Placental pericyte (primary cell): ENCODE data around the gene ARPP19. TPM values are rescaled to one million over a fixed set of nuclear protein-coding genes. Genes with fewer than 3 reads are reported as not detected.

Experiments used
- total RNA-seq: library from RNA; depleted of rRNA; stranded (reverse); fragments of >200 nt; gene quantifications from 2 replicates; pipeline ENCODE4 v1.2.3, GENCODE V29; 2012

Gene ARPP19, protein sequence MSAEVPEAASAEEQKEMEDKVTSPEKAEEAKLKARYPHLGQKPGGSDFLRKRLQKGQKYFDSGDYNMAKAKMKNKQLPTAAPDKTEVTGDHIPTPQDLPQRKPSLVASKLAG
- total RNA-seq: 71.8 and 197 TPM in 2 replicates

GRCh38 chr15:52568601-52569585 is at the start of gene ARPP19:
TSS of gene ARPP19 (minus strand) at chr15:52569030. CDS start at chr15:52568892, 138 bp downstream.

DNA sequence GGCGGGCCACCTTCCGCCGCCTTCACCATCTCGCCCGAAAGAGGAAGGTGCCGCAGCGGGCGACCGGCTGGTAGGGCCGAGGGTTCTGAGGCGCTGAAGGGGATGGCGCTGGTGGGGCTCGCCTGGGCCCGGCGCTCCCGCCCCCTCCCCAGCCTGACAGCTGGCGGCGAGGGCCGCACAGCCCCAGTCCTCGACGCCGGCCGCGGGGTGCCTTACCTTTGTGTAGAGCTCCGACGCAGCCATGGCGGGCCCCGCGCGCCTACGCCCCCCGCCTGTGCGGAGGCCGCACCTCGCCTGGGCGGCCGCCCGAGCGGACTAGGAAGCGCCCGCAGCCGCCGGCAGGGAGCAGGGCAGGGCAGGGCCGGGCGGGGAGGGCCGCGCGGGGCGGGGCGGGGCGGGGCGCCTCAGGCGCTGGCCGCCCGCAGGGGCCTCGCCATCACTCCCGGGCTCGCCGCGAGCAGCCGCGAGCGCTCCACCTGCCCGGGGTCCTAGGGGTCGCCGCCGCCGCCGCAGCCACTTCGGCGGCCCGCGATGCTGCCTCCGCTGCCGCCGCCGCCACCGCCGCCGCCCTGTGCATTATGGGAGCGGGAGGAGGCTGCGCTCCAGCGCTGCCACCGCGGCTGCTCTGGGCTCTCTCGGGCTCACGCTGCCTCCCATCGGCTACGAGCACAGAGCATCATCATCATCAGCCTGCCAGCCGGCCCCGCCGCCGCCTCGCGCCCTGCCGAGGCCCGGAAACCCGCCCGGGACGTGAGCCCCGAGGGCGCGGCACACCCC is 40.1 kb downstream of the ARPP19 start, which contains the start of gene MYO5A:
MYO5A (minus strand) TSS at position 317 of the 777 bp plus-strand sequence; CDS start at position 243, 74 bp downstream.

Other genes starting within 250 kb of the ARPP19 start
- gene MYO5A, start 40.1 kb downstream of the ARPP19 start, total RNA-seq: 35.7 and 67.7 TPM in 2 replicates
- 16.9 and 19.8 TPM in 2 replicates for gene ATOSA, start 110.4 kb upstream of the ARPP19 start, total RNA-seq
- gene ONECUT1, start 221.3 kb upstream of the ARPP19 start, total RNA-seq: not detected in 2 replicates